Measurements from ENCODE around the gene NUP210L. TPM values are rescaled to one million over a fixed set of nuclear protein-coding genes. Genes with fewer than 3 reads are reported as not detected.
A peak's percentile ranks its signal among the peaks of the same experiment; 100 is the strongest.

NUP210L gene
- polyA plus RNA-seq, 2 donors: 0.02 TPM; not detected in 1

DNA sequence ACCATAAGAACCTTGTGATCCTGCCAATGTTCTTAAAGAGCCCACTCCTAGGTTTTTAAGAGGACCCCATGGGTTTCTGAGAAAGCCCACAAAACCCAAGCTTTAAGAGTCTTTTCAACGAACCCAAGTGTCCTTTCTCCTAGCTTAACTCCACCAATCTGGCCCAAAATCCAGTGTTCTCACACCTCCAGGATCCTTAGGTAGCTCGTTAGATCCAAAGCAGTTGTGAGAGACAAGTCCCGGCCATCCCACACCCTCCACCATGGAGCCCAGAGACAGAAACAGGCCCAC is 210.1 kb downstream of the NUP210L start:
- H3K9me3 ChIP-seq (ENCODE audit: control insufficient read depth in 2 of 2, insufficient read depth in 1 of 2, low read depth in 1 of 2, low read length in 1 of 2): no peaks in the 10 kb centered on the region
- peak overlapping the region; percentile 17 to 86 for H3K4me3 ChIP-seq (ENCODE audit: low read depth in 1 of 2, low read length in 2 of 2)
- H3K27me3 ChIP-seq (ENCODE audit: control insufficient read depth in 1 of 2, insufficient read depth in 2 of 2, low read length in 2 of 2): no peaks in the 10 kb centered on the region
- peak overlapping the region; percentile 91 to 92 for H3K27ac ChIP-seq (ENCODE audit: low read depth in 2 of 2, low read length in 1 of 2)
- H3K36me3 ChIP-seq (ENCODE audit: control insufficient read depth in 2 of 2, insufficient read depth in 2 of 2, low read length in 1 of 2): peaks cover 8 to 40% of the 10 kb centered on the region in 2 donors
- peaks cover 0 to 15% of the 10 kb centered on the region in 2 donors for H3K4me1 ChIP-seq (ENCODE audit: control insufficient read depth in 2 of 2, insufficient read depth in 2 of 2, low read length in 1 of 2)
- 50 to 60% methylated on average over 3 of the region's 3 CpGs for WGBS, 2 donors

DNA sequence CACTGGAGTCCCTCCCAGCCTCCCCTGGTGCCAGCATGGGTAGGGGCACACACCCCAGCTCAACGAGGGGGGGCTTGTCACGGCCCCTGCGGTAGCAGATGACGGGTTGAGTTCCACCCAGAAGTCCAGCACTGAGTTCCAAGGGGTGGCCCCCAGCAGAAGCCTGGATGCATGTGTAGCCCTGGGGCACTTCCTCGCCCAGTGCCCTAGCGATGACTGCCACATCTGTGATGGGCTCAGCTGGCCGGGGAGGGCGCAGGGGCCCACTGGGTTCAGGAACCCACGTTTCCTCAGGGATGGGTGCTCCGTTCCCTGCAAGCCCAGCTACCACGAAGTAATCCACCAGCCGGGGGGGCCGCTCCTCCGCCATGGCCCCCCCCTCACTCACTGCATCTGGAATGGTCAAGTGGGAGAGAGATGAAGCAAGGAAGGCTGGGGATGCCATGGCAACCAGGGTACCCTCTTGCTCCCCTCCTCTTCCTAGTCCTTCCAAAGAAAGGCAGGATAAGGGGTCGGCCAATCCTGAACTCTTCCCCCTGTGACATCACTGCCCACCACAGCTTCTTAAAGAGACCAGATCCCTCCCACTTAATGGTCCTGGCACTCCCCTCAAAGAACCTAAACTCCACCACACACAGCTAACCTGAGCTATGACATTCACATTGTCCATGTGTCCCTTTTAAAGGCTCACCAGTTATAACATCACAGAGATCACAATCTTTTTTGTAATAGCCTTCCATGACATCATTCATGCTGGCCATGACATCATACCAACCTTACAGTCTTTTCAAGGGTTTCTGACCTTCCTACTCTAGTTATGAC is 210.7 kb downstream of the NUP210L start:
- Histone ChIP-seq H3K36me3 (ENCODE audit: control insufficient read depth in 2 of 2, insufficient read depth in 2 of 2, low read length in 1 of 2) (peaks cover 8 to 44% of the 10 kb centered on the region in 2 donors), H3K27ac (ENCODE audit: low read depth in 2 of 2, low read length in 1 of 2) (peak overlapping the region; percentile 3 to 92), H3K9me3 (ENCODE audit: control insufficient read depth in 2 of 2, insufficient read depth in 1 of 2, low read depth in 1 of 2, low read length in 1 of 2) (no peaks in the 10 kb centered on the region), H3K27me3 (ENCODE audit: control insufficient read depth in 1 of 2, insufficient read depth in 2 of 2, low read length in 2 of 2) (no peaks in the 10 kb centered on the region), H3K4me1 (ENCODE audit: control insufficient read depth in 2 of 2, insufficient read depth in 2 of 2, low read length in 1 of 2) (peaks cover 0 to 15% of the 10 kb centered on the region in 2 donors), H3K4me3 (ENCODE audit: low read depth in 1 of 2, low read length in 2 of 2) (no peak overlapping the region)
- 81 to 88% methylated on average over 15 of the region's 15 CpGs for WGBS, 2 donors

DNA sequence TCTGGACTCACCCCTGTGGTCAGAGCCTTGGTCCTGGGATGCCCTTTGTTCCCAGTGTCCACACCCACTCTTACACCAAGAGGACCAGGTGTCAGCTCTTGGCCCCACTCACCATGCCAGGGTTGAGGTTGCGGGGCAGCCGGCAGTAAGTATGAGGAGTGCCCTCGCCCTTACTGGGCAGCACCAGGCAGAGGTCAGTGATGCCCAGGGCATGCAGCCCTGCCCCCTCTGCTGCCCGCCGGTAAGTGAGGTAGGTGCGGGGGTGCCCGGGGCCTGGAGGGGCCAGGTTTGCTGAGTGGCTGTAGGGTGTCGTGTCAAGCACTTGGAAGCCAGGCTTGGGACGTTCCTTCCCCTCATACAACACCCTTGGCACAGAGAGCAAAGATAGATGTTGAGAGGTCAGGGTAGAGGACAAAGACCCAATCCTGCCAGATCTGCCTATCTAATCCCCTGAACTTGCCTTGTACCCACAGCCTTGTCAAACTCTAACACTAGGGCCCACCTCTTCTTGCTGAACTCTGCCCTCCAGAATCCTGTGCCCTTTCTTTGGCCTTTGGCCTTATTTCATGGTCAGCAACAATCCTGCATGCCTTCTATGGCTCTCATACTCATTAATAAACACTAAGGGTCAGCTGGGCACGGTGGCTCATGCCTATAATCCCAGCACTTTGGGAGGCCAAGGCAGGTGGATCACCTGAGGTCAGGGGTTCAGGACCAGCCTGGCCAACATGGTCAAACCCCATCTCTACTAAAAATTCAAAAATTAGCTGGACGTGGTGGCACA is 211.9 kb downstream of the NUP210L start:
- Histone ChIP-seq H3K4me3 (ENCODE audit: low read depth in 1 of 2, low read length in 2 of 2) (no peak overlapping the region), H3K27me3 (ENCODE audit: control insufficient read depth in 1 of 2, insufficient read depth in 2 of 2, low read length in 2 of 2) (no peaks in the 10 kb centered on the region), H3K9me3 (ENCODE audit: control insufficient read depth in 2 of 2, insufficient read depth in 1 of 2, low read depth in 1 of 2, low read length in 1 of 2) (no peaks in the 10 kb centered on the region), H3K4me1 (ENCODE audit: control insufficient read depth in 2 of 2, insufficient read depth in 2 of 2, low read length in 1 of 2) (peaks cover 0 to 15% of the 10 kb centered on the region in 2 donors), H3K27ac (ENCODE audit: low read depth in 2 of 2, low read length in 1 of 2) (no peak overlapping the region), H3K36me3 (ENCODE audit: control insufficient read depth in 2 of 2, insufficient read depth in 2 of 2, low read length in 1 of 2) (peaks cover 8 to 38% of the 10 kb centered on the region in 2 donors)
- WGBS, 2 donors: 90 to 91% methylated on average over 11 of the region's 11 CpGs

Other genes with a start within 250 kb of the NUP210L start
- gene GATAD2B, start 232.1 kb downstream of the NUP210L start, polyA plus RNA-seq: 1 to 10 TPM; 3.2 to 4.4 TPM
- 10 to 100 TPM; 14.7 to 31.6 TPM for gene DENND4B, start 208.4 kb downstream of the NUP210L start, polyA plus RNA-seq
- 10 to 100 TPM; 17.0 to 36.8 TPM for gene CRTC2, start 196.5 kb downstream of the NUP210L start, polyA plus RNA-seq
- gene SLC39A1, start 191.5 kb downstream of the NUP210L start, polyA plus RNA-seq: 10 to 100 TPM; 29.0 to 51.2 TPM
- gene CREB3L4, start 187.2 kb downstream of the NUP210L start, polyA plus RNA-seq: 10 to 100 TPM in 1 of 2 donors, 1 to 10 TPM in 1; 9.4 to 10.0 TPM
- 100 to 1,000 TPM in 1 of 2 donors, 10 to 100 TPM in 1; 79.1 to 134 TPM for gene JTB, start 177.4 kb downstream of the NUP210L start, polyA plus RNA-seq
- 10 to 100 TPM; 83.2 to 89.5 TPM for gene RAB13, start 168.7 kb downstream of the NUP210L start, polyA plus RNA-seq
- gene RPS27, start 164.3 kb downstream of the NUP210L start, polyA plus RNA-seq: 1,000 to 10,000 TPM; 5,298 to 9,661 TPM
- 100 to 1,000 TPM in 1 of 2 donors, 10 to 100 TPM in 1; 88.1 to 178 TPM for gene TPM3, start 37.0 kb upstream of the NUP210L start, polyA plus RNA-seq
- not detected for gene CFAP141, start 51.3 kb upstream of the NUP210L start, polyA plus RNA-seq
- 10 to 100 TPM; 50.9 to 52.7 TPM for gene UBAP2L, start 65.9 kb upstream of the NUP210L start, polyA plus RNA-seq
- 10 to 100 TPM; 78.3 to 90.0 TPM for gene HAX1, start 117.6 kb upstream of the NUP210L start, polyA plus RNA-seq
- gene AQP10, start 166.0 kb upstream of the NUP210L start, polyA plus RNA-seq: under 1 TPM in 1 of 2 donors, not detected in 1; 0.02 TPM
- gene ATP8B2, start 170.5 kb upstream of the NUP210L start, polyA plus RNA-seq: 1 to 10 TPM; 4.3 to 6.7 TPM